Vagina (tissue), 2 donors: ENCODE measurements around the gene ACTA1. TPM values are rescaled to one million over a fixed set of nuclear protein-coding genes. Genes with fewer than 3 reads are reported as not detected.
A peak's percentile ranks its signal among the peaks of the same experiment; 100 is the strongest.
"Not testable (repeated sequence)": the region's sequence is repeated elsewhere in the genome, so short reads cannot be mapped to it uniquely, and the experiment has no call there.

Experiments used
- DNase-seq, 2 donors: peaks; one replicate each; pipeline ENCODE4 v3.0.0-alpha.2; 2017; ENCODE audit errors: extremely low spot score in 2 of 2
- H3K27ac ChIP-seq: fragments of 200-600 bp; sonication (generic); one replicate; pipeline ENCODE4 v1.5.1; 2019
- H3K27me3 ChIP-seq: fragments of 200-600 bp; sonication (generic); one replicate; pipeline ENCODE4 v1.5.1; 2019
- H3K36me3 ChIP-seq, 2 donors: fragments of 200-600 bp; sonication (generic); one replicate each; pipeline ENCODE4 v1.5.1; 2017 to 2019
- H3K4me1 ChIP-seq: fragments of 200-600 bp; sonication (generic); one replicate; pipeline ENCODE4 v1.5.1; 2019
- H3K4me3 ChIP-seq, 2 donors: fragments of 200-600 bp; sonication (generic); 1 replicate in 1 of 2; 2 replicates in 1 of 2; pipeline ENCODE4 v1.5.1; 2016 to 2019
- H3K9me3 ChIP-seq: fragments of 200-600 bp; sonication (generic); one replicate; pipeline ENCODE4 v1.5.1; 2019
- POLR2A ChIP-seq, 2 donors: fragments of 450-650 bp; IDR thresholded peaks; one replicate each; pipeline ENCODE4 v1.6.1; 2017; ENCODE audit warnings: antibody characterized with exemption in 2 of 2, mild to moderate bottlenecking in 2 of 2, moderate library complexity in 2 of 2
- POLR2AphosphoS5 ChIP-seq, 2 donors: sonication (generic); formaldehyde crosslinking; IDR thresholded peaks; one replicate each; pipeline ENCODE4 v1.9.0; 2017; ENCODE audit warnings: antibody characterized with exemption in 2 of 2, mild to moderate bottlenecking in 2 of 2, low read depth in 1 of 2; ENCODE audit not compliant: insufficient read depth in 1 of 2
- intact Hi-C: fragments of 100-400 bp; cut with DNase I; formaldehyde crosslinking; loops from one replicate; pipeline ENCODE4 v1.15.1; 2023
- total RNA-seq: library from RNA; depleted of rRNA; stranded (reverse); fragments of >200 nt; gene quantifications from one replicate; pipeline ENCODE4 v1.2.3, GENCODE V29; 2016
- TF ChIP-seq, protein P1 (sequence below), 3 experiments: fragments of 450-650 bp in 2 of 3; fragments of 200-600 bp in 1 of 3; sonication (generic) in 1 of 3; IDR thresholded peaks; one replicate each; pipeline ENCODE4 v1.5.1; 2017 to 2019; ENCODE audit warnings: antibody characterized with exemption in 3 of 3, mild to moderate bottlenecking in 2 of 3, moderate library complexity in 2 of 3

The ACTA1 gene
- total RNA-seq, 1 donor from 2014 or later = not detected

DNA sequence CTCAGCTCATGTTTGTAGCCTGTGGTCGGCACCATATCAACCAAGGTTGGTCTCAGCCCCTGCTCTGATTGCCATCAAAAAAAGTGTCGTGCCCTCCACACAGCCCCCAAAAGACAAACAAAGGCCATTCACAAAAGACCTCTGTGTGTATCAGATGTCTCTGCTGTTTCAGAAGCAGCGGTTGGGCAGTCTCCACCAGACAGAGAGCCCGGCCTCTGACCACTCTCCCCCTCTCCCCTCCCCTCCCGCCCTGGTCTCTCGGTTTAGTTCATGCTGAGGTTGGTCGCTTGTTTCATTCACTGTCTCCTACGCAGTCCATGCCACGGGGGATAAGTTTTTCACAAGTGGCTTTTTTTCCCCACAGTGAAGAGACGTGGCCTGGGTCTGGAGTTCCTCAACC is 27.1 kb downstream of the ACTA1 start:
- H3K27ac ChIP-seq = no peak overlapping the region
- peaks cover 4% of the 10 kb centered on the region for H3K27me3 ChIP-seq
- no peaks in the 10 kb centered on the region for H3K36me3 ChIP-seq
- H3K9me3 ChIP-seq = no peaks in the 10 kb centered on the region
- TF ChIP-seq POLR2AphosphoS5 (IDR thresholded peaks at IDR 0.05; ENCODE audit: insufficient read depth in 1 of 2, low read depth in 1 of 2) (no peak), POLR2A (IDR thresholded peaks at IDR 0.05) (no peak)
- TF ChIP-seq, protein P1, sequence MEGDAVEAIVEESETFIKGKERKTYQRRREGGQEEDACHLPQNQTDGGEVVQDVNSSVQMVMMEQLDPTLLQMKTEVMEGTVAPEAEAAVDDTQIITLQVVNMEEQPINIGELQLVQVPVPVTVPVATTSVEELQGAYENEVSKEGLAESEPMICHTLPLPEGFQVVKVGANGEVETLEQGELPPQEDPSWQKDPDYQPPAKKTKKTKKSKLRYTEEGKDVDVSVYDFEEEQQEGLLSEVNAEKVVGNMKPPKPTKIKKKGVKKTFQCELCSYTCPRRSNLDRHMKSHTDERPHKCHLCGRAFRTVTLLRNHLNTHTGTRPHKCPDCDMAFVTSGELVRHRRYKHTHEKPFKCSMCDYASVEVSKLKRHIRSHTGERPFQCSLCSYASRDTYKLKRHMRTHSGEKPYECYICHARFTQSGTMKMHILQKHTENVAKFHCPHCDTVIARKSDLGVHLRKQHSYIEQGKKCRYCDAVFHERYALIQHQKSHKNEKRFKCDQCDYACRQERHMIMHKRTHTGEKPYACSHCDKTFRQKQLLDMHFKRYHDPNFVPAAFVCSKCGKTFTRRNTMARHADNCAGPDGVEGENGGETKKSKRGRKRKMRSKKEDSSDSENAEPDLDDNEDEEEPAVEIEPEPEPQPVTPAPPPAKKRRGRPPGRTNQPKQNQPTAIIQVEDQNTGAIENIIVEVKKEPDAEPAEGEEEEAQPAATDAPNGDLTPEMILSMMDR (IDR thresholded peaks at IDR 0.05) = no peak
- intact Hi-C loops = no loop called here
- peak overlapping the region in 1 of 2 donors; percentile 30 for H3K4me3 ChIP-seq
- peaks cover 41% of the 10 kb centered on the region for H3K4me1 ChIP-seq
- DNase-seq = no peak

DNA sequence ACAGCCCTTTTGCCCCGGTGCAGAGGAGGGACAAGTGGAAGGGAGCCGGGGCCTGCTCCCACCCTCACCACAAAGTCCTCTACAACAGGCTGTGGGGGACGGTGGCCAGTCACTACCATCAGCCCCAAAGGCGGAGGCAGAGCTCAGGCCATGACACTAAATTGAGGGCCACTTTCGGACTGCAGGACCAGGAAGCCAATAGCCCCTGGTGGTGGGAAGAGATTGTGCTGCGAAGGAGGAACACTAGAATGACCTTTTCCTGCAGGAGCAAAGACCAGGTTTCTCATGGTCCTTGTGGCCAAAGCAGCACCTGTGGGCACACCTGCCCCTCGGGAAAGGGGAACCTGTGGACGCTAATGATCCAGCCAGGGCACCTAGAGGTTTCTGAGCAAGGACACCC is 30.3 kb downstream of the ACTA1 start:
- Histone ChIP-seq H3K27me3 (peaks cover 4% of the 10 kb centered on the region), H3K9me3 (no peaks in the 10 kb centered on the region), H3K36me3 (no peaks in the 10 kb centered on the region), H3K27ac (no peak overlapping the region), H3K4me1 (peaks cover 14% of the 10 kb centered on the region), H3K4me3 (no peak overlapping the region)
- intact Hi-C loops = no loop called here
- no peak for TF ChIP-seq POLR2A (IDR thresholded peaks at IDR 0.05)
- TF ChIP-seq, protein P1 (IDR thresholded peaks at IDR 0.05) = no peak
- no peak for TF ChIP-seq POLR2AphosphoS5 (IDR thresholded peaks at IDR 0.05; ENCODE audit: insufficient read depth in 1 of 2, low read depth in 1 of 2)
- DNase-seq = no peak

DNA sequence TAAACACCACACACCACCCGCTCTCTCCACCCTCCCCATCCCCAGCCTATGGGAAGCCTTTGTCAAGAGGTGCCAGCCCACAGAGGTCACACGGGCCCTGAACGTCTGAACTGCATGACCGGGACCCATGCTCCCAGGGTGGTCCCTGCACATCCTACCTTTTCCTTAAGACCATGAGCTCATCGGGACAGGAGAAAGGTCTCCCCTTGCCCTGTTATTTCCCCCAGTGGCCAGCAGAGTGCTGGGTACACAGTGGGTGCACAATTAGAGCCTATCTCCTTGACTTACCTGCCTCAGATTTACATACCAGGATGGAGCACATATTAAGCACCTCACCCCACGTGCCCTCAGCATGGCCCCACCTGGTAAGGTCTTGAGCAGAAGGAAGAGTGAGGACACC is 30.9 kb downstream of the ACTA1 start:
- intact Hi-C loops = no loop called here
- TF ChIP-seq, protein P1 (IDR thresholded peaks at IDR 0.05) = no peak
- TF ChIP-seq POLR2AphosphoS5 (IDR thresholded peaks at IDR 0.05; ENCODE audit: insufficient read depth in 1 of 2, low read depth in 1 of 2) = no peak
- TF ChIP-seq POLR2A (IDR thresholded peaks at IDR 0.05) = no peak
- Histone ChIP-seq H3K36me3 (no peaks in the 10 kb centered on the region), H3K27ac (no peak overlapping the region), H3K9me3 (no peaks in the 10 kb centered on the region), H3K27me3 (peaks cover 4% of the 10 kb centered on the region), H3K4me3 (no peak overlapping the region), H3K4me1 (peaks cover 12% of the 10 kb centered on the region)
- no peak for DNase-seq

DNA sequence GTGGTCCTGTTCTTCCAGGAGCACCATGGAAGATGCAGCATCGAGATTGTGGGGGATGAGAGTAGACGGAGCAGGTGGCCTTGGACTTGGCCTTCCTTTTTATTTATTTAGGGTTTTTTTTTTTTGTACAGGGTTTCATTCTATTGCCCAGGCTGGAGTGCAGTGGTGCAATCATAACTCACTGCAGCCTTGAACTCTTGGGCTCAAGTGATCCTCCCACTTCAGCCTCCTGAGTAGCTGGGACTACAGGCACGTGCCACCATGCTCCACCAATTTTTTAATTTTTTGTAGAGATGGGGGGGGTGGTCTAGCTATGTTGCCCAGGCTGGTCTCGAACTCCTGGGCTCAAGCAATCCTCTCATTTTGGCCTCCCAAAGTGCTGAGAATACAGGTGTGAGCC is 31.6 kb downstream of the ACTA1 start:
- H3K4me3 ChIP-seq, H3K27ac ChIP-seq, intact Hi-C loops, H3K4me1 ChIP-seq, H3K9me3 ChIP-seq, H3K36me3 ChIP-seq, DNase-seq, H3K27me3 ChIP-seq: not testable (repeated sequence)

DNA sequence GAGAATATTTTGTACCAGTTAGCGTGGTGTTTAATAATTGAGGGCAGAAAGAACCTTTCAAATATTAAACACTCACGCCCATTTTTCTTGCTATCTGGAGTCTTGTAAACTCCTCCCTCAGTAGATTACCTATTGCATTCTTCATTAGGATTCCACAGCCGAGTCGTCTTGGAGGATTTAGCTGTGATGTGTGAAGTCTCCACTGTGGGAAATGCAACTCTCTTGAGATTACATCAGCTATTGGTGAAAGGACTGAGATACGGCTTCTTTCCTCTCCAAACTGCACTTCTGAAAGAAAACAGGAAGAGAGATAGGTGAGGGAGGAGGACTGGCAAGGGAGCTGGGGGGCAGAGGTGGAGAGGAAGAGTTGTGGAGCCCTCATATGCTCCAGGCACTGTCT is 36.1 kb downstream of the ACTA1 start:
- intact Hi-C loops = no loop called here
- TF ChIP-seq POLR2AphosphoS5 (IDR thresholded peaks at IDR 0.05; ENCODE audit: insufficient read depth in 1 of 2, low read depth in 1 of 2) (no peak), POLR2A (IDR thresholded peaks at IDR 0.05) (no peak)
- TF ChIP-seq, protein P1 (IDR thresholded peaks at IDR 0.05) = no peak
- H3K27me3 ChIP-seq = no peaks in the 10 kb centered on the region

More for the DNA sequence above, 36.1 kb downstream of the ACTA1 start:
- Histone ChIP-seq H3K4me3 (no peak overlapping the region), H3K27ac (no peak overlapping the region), H3K9me3 (no peaks in the 10 kb centered on the region), H3K36me3 (no peaks in the 10 kb centered on the region), H3K4me1 (no peaks in the 10 kb centered on the region)
- no peak for DNase-seq
